NCI-H2227 (cell line): ENCODE data around the gene RIMS4.

ENCODE experiments used
- DNase-seq: peaks from one replicate; lab custom pipeline; 2025; ENCODE audit not compliant: unreplicated experiment; lab: John Stamatoyannopoulos, UW

RIMS4 gene

DNA sequence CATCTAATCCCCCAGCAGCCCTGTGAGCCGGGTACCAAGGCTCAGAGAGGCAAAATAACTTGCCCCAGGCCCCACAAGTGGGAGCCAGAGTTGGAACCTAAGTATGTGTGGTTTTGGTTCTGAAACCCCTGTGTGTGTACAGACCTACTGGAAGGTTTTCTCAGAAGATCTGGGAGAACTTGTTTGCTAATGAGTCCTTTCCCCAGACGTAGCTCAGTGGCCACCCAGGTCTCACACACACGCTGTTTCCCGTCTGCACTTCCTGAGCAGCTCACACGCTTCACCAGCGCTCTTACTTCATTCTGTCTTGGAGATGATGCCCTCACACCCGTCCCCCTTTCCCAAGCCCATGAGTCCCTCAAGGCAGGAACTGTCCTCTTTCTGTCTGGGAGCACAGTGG, 87.0 kb downstream of the RIMS4 start:
- DNase-seq: no peak

DNA sequence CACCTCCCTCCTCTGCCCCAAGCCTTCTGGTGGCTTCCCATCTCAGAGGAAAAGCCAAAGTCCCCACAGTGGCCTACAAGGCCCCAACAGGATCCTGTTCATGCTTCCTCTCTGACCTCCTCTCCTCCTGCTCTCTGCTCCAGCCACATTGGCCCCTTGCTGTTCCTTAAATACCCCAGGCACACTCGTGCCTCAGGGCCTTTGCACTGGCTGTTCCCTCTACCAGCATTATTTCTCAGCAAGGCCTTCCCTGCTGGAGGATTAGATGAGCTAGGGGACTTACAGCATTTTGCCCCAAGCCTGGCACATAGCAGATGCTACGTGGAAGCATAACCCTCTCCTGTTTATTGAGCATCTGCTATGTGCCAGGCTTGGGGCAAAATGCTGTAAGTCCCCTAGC, 87.4 kb downstream of the RIMS4 start:
- no peak for DNase-seq

DNA sequence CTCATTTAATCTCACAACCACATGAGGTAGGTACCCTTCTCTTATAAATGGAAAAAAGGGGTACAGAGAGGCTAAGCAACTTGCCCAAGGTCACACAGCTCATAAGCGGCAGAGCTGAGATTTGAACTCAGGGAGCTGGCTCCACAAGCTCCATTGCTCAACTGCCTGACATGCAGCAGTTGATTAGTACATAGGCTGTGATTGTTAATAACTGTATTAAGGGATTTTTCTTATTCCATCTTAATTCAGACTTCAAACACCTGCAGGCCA, 88.6 kb downstream of the RIMS4 start:
- DNase-seq: no peak

DNA sequence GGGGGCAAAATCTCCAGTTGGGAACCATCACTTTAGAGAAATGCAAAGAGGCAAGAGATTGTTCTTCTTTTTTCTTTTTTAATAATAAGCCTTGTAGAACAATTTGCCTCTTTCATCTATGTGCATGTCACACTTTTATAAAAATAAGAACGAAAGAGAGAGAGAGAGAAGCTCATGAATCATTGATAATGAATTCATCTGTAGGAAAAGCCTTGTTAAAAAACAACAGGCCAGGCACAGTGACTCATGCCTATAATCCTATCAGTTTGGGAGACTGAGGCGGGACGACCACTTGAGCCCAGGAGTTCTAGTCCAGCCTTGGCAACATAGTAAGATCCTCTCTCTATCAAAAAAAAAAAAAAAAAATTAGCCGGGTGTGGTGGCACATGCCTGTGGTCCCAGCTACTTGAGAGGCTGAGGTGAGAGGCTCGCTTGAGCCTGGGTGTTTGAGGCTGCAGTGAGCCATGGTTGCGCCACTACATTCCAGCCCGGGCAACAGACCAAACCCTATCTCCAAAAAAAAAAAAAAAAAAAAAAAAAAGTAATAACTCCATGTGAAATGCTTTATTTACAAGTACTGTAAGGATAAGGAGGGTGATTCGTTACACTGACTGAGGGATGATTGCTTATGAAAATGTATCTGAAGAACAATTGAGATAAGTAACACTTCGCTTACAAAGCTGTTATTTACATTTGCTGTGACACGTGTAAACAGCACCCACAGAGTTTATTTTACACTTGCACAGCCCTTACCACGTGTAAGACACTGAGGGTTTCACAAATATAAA, 89.2 kb downstream of the RIMS4 start:
- no peak for DNase-seq

DNA sequence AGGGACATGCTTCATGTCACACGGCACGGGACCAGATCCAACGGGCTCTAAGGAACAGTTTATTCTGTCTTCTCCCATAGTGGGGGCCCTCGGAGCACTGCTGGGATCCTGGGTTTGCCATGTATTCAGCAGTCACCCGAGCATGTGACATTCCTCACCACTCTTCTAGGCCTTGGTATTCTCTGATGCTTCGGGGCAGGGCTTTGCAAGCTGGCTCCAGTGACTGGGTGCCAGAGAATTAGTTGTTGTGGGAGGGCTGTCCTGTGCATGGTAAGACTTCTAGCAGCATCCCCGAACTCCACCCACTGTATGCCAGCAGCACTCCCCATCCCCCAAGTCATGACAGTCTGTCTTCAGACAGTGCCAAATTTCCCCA, 89.7 kb downstream of the RIMS4 start:
- DNase-seq: peak; percentile 29

DNA sequence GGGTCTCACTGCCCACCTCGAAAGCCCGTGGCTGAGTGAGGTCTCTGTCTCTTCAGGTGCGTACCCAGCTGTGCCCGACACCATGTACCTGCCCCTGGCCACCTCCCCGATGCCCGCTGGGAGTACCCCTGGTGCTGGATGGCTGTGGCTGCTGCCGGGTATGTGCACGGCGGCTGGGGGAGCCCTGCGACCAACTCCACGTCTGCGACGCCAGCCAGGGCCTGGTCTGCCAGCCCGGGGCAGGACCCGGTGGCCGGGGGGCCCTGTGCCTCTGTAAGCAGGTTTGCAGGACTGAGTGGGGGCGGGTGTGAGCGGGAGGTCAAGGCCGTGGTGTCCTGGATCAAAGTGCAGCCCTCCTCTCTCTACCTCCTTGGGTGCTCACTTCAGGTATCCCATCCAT, 90.5 kb downstream of the RIMS4 start:
- DNase-seq: no peak

DNA sequence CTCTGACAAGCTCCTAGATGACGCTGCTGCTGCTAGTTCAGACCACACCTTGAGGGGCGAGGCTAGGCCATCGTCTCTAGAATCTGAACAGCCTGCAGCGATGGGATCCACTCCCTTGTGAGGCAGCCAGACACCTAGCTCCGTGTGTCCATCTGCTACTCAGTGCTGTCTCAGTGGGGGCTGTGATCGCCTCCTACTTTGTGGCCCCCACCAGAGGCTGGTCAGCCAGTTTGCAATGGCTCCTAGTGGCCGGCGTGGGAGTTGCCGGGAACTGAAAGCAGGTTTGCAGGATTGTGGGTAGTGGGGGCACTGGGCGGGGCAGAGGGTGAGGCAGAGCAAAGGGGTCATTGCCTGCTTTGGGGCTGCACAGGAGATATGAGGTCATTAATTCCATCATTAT, 92.4 kb downstream of the RIMS4 start:
- peak; percentile 23 for DNase-seq

DNA sequence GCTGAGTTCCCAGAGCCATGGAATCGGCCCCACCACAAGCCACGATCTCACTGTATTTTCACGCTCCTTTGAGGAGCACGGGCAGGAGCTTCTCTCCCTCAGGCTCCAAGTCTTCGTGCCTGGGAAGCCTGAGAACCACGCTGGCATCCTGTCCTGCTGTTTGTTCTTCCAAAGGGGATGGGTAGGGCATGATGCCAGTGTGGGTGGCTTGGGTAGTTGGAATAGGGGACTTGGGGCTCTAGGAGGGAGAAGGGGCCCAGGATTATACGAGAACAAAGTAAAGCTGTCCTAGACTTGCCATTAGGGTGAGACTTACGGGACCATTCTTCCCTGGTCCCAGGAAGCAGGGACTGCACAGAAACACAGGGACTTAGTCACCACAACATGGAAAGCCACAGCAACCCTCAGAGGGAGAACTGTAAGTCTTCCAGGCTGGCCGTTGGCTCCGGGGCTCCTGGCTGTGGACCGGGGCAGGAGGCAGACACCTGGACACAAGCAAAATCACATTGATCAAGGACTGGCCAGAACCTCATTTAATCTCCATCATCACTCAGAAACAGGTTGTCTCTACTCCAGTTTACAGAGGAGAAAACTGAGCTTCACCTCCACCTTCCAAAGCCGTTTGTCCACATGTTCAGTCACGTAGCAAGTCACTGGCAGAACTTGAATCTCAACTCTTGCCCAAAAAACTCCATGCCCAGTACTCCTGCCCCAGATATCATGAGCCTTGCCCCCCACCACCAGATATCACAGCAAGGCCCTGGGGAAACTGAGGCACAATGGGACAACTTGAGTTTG, 93.8 kb downstream of the RIMS4 start:
- no peak for DNase-seq

DNA sequence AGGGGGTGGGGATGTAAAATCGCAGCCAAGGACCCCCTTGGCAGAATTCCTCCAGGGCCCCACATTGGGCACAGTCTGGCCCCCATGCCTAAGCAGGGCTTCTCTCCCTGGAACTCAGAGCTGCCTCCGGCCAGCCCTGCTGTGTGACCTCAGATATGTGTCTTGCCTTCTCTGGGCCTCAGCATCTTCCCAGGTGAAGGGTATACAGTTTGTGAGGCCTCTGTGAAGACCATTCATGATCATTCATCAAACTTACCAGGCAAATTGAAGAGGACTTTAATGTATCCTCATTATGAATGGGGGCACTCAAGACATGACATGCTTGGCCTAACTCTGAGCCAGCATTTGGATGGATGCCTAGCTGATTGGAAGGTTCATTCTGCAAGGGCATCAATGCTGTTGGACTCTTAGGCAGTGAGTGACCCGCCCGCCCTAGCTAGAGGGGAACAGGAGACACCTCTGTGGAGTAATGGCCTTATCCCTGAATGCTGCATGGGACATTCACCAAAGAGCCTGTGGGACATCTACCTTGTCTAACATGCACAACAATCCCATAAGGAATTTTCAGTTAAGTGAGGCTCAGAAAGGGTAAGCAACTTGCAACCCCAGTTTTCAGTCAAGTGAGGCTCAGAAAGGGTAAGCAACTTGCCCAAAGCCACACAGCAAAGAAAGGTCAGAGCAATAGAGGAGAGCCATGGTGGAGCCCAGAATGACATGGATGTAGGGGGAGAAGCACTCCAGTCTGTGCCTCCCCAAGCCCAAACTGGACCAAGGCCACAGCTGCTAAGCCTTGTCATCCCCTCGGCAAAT, 94.6 kb downstream of the RIMS4 start:
- DNase-seq: no peak

DNA sequence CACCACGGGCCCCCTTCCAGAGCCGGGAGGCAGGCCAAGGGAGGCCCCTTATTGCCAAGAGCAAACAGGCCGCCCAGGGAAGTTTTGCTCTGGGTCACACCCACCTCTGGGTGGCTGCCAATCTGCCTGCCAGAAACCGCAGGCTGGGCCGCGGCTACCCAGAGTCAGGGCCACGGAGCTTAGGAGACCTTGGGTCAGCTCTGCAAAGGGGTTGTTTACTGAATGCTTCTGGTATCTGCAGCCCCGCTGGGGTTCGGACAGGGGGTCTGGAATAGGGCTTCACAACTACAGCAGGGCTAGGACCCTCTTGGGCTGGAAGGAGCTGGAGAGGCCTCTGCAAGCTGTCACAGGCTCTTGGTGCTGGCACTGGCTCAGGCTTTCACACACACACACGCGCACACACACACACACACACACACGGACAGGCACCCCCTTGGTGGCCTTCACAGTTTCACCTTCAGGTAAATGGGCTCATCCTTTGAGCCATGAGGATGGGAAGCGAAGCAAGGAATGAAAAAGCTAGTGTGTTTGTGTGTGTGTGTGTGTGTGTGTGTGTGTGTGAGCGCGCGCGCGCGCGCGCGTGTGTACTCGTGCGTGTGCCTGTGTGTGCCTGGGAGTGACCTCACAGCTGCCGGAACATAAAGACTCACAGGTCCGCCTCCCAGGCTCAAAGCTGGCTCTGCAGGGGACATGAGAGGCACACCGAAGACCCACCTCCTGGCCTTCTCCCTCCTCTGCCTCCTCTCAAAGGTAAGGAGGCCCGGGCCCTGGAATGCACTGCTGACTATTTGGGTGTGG, 95.4 kb downstream of the RIMS4 start, which contains the start of gene CCN5:
Gene CCN5, plus strand, starts transcription at position 669 of the 798 bp plus-strand sequence. Its CDS starts 22 bp downstream, at position 691.
- DNase-seq: no peak

DNA sequence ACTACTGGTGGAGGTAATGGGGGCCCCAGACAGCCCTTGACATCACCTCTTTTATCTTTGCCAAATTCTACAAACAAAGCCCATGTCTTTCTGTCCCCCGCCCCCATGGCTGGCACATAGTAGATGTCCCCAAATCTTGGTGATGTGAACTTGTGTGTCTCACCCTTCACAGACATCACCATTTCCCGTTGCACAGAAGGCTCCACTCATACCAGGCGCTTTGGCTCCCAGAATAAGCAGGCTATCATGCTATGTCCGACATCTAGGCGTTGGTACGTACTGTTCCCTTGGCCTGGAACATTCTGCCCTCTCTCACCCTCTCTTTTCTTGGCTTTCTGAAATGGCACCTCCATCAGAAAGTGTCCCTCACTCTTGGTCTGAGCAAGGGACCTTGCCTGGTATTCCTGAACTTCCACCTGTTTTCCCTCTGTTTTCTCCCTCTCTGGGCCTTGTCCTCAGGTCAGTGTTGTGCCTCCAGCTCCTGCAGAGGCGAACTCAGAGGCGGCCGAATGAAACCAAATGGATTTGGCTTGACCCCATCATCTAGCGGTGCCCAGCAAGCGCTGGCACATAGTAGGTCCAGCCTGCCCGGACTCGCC, 96.1 kb downstream of the RIMS4 start:
- DNase-seq: no peak

DNA sequence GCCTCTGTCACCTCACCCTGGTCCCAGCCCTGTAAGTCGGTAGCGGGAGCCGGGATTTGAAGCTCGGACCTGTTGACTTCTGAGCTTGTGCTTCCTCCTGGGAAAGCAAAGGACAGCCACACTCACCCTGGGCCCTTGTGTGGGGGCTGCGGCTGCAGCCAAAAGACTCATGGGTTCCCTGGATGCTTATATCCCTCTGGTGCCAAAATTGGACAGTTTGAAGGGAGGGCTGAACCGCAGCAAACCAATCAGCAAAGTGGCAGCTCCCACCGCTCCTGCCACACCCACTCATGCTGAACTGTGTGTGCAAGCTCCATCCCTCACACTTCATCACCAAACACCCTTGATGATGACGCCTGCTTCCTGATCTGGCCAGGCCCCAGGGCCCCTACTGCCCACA, 99.1 kb downstream of the RIMS4 start:
- DNase-seq: no peak

DNA sequence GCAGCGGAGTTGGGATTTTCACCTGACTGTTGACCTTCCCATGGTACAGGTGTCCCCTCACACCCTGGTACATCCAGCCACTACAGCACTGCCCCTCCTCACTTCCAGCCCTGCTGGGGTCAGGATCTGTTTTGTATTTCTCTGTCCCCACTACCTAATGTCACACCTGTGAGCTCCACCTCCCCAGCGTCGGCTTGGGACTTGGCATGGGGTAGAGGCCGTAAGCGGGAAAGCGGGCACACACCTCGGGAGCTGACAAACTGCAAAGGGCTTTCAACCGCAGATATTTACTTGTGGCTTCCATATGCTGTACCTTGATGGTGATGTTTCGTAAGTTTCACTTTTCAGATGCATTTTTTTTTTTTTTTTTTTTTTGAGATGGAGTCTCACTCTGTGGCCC, 100.5 kb downstream of the RIMS4 start:
- DNase-seq: no peak

DNA sequence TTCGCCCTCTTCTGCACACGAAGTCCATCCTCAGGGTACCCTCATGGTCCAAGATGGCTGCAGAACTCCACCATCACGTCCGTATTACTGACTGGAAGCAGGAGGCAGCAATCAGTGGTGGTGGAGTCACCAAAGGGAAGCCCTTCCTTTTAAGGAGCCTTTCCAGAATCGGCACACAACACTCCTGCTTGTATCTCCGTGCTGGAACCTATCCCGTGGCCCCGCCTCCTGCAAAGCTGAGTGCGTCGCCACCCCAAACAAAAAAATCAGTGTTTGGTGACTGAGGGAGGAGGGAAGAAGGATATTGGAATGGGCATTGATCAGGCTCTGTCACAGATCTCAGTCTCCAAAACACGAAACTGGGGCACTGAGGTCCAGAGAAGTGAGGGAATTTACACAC, 101.0 kb downstream of the RIMS4 start:
- DNase-seq: no peak

DNA sequence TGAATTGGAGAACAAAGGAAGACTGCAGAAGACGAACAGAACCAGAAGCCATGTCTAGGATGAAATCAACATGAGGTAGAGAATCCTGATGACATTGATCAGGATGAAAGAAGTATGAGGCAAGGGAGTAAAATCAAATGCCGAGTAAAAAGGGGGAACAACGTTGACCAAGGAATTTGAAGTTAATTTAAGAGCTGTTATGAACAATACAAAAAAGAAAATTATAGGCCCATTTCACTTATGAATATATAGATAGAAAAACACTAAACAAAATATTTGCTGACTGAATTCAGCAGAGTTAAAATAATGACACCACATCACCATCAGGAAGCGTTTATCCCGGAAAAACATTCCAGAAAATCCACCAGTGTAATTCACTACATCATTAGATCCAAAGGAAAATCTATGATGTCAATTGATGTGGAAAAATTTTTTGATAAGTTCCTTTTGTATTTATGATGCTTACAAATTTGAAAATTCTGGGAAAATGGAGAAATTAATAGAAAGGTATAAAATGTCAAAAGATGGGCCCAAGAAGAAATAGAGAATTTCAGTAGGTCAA, 103.2 kb downstream of the RIMS4 start:
- DNase-seq: no peak

DNA sequence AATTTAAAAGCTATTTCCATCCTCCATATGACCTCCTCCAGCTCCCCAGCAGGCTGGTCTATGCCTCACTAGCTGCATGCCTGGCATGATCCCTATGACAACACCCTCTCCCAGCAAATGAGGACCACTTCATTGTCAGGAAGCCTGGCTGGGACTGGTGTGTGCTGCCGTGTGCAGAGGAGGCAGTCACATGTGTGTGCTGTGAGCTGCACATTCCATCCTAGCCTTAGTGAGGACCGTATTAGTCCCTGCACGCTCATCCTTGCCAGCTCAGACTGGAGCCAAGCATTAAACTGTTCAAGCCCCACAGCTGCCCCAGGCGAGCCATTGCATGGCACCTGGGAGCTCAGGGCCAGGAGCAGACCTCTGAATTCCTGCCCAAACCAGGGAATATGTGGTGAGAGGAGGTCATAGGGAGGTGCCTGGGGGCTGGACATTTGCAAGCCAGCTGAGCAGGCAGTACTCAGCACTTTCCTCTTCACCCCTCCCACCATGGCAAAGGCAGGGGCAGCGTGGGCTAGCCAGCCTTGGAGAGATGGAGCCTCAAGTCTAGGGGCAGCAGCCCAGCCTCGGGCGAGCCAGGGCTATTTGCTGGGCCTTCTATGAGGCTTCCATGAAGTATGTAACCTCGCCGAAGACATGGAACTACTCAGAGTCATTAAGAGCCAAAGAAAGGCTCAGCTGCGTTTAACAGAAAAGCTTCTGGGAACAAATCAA, 103.9 kb downstream of the RIMS4 start:
- no peak for DNase-seq

DNA sequence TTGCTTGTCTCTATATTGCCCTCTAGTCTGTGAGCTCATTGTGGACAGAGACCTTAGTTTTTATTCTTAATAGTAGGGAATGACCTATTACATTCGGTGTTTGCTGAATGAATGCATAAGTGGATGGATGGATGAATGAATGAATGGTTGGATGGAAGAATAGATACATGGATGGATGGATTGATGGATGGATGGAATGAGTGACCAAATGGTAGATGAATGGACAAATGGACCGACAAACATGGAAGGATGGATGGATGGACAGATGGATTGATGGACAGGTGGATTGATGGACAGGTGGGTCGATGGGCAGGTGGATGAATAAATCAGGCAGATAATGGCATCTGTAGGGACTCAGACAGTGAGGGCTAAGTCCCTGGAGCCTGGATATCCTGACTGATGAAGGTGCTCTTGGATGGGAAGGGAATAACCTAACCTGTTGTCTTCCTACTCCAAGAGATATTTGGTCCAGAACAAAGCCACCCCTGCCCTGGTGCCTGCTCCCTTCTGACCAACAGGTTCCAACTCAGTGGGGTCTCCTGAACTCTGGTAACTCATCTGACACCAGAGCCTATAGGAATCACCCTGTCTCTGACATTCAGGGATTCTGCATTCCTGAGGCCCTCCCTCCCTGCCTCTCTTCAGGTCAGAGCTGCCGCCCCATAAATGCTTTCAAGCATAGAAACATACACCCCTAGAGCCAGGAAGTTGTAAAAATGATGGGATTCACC, 104.8 kb downstream of the RIMS4 start:
- DNase-seq: no peak

DNA sequence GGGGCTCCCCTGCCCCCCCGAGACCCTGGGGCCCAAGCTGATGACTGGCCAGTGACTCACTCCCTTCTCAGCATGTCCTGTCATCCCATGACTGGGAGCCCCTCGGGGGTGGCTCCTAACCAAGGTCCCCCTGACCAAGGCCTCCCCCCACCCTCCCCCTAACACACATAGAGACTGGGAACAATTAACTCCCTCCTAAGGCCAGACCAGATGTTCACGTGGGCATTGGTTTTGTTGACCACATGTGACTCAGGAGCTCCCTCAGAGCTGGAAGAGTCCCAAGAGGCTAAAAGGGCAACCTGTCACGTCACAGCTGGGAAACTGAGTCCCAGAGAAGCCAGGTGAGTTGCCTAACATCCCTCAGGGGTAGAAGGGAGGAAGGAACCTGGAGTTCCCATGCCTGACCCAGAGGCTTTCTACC, 105.8 kb downstream of the RIMS4 start:
- no peak for DNase-seq

DNA sequence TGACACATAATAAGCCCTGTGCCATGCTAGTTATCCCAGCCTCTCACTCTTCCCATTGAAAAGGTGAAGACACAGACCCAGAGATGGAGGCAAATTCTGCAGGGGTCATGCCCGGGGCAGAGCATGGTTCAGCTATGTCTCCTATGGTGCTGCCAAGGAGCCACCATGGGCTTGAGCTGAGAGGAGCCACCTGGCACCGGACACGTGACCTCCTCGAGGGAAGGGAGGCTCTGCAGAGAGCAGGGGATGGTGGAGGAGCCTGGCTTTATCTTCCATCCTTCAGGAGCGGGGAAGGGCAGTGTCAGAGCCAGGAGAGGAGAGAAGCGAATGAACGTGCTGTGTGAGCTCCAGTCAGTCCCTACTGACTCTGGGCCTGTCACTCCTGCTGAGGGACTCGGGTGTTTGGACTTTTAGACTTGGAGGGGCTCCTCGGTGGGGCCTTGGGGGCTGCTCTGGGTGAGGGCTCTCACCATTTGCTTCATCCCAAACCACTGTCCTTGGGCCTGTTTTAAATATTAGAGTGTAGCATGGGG, 106.3 kb downstream of the RIMS4 start:
- DNase-seq: no peak
